Measurements from ENCODE around the gene CACNA1I. TPM values are rescaled to one million over a fixed set of nuclear protein-coding genes. Genes with fewer than 3 reads are reported as not detected.

CACNA1I gene
- total RNA-seq, 3 donors from 2014 or later = 0.19 to 0.41 (median 0.20) TPM

DNA sequence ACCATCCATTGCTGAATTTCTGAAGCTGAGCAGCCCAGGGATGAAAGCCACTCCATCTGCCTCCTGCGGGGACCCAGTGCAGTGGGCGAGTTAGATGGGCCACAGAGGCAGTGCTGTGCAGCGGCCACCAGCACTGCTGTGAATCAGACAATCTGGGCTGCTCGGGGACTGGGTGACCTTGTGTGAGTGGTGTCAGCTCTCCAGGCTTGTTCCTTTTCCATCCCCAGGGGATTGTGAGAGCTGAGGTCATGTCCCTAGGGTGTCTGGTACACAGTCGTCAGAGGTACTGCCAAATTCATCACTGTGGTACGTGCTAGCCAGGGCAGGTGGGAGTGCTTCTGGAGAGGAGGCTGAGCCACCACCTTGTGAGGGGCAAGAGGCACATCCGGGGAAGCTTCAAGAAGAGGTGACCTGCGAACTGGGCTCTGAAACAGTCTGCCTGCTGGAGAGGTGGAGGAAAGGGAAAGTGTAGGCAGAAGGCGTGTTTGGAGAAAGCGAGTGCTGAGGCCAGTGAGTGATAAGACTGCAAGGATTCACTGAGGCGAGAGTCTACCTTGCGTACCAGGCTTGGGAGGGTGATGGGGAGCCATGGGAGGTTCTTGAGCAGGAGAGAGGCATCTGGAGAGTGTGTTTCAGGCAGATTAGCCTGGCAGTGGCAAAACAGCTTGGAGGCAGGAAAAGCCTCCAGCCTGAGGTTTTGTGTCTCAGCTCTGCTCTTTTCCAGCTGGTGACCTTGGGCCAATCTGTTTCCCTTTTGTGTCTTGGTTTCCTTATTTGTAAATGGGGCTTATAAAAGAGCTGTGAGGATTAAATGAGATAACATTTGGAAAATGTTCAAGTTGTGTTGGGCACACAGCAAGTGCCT, 22.7 kb downstream of the CACNA1I start:
- H3K9me3 ChIP-seq = no peaks in the 10 kb centered on the region
- H3K4me1 ChIP-seq (ENCODE audit: low read depth) = peaks cover under 1% of the 10 kb centered on the region
- intact Hi-C loops (cut with DNase I, micrococcal nuclease) = no loop called here
- ATAC-seq (no peak), DNase-seq (no peak)
- H3K4me3 ChIP-seq = no peak overlapping the region
- no peaks in the 10 kb centered on the region for H3K36me3 ChIP-seq (ENCODE audit: low read depth)
- no peak for TF ChIP-seq CTCF (IDR thresholded peaks at IDR 0.05)

GRCh38 chr22:39593931-39594285, 23.4 kb downstream of the CACNA1I start:
- ATAC-seq = no peak
- Histone ChIP-seq H3K4me1 (ENCODE audit: low read depth) (peaks cover 5% of the 10 kb centered on the region), H3K9me3 (no peaks in the 10 kb centered on the region), H3K36me3 (ENCODE audit: low read depth) (no peaks in the 10 kb centered on the region), H3K4me3 (no peak overlapping the region)
- intact Hi-C loops (cut with DNase I, micrococcal nuclease) = no loop called here
- no peak for DNase-seq
- TF ChIP-seq CTCF (IDR thresholded peaks at IDR 0.05) = no peak

DNA sequence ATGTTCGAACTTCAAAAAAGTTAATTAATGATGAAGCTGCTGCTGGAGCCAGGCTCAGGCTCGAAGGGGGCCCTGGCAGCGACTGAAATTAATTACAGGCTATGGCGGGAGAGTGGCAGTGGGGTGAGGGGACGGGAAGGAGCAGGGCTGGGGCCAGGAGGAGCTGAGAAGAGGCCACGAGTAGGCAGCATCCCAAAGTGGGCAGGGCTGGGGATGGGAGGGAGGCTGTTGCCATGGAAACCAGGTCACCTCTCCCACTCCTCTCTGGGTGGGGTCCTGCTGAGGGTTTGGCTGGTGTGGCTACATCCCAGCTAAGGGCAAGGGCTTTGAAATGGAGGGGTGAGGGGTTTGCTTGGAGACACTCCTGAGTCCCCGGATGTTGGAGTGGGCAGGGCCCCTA, 23.9 kb downstream of the CACNA1I start:
- TF ChIP-seq CTCF (IDR thresholded peaks at IDR 0.05) = no peak
- peaks cover 5% of the 10 kb centered on the region for H3K4me1 ChIP-seq (ENCODE audit: low read depth)
- H3K4me3 ChIP-seq = no peak overlapping the region
- intact Hi-C loops (cut with DNase I, micrococcal nuclease) = no loop called here
- ATAC-seq (no peak), DNase-seq (no peak)
- H3K36me3 ChIP-seq (ENCODE audit: low read depth) = no peaks in the 10 kb centered on the region
- no peaks in the 10 kb centered on the region for H3K9me3 ChIP-seq

DNA sequence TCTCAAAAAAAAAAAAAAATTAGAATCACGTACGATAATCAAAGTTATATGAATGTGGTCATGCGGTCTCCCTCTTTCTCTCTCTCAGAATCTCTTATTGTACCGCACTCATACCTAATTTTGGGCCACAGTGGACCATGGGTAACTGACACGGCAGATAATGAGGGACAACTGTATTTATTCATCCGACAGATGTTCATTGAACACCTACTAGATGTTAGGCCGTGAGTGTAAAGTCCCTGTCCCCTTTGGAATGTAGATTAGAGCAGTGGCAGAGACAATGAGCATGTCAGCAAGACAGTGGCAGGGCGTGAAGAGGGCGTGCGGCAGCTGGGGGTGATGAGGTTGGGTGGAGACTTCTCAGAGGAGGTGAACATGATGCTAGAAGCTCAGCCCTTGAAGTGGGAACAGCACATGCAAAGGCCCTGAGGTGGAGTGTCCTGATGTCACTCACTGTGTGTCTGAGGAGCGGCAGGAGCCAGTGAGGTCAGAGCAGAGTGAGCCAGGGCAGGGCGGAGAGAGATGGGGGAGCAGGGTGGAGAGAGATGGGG, 25.1 kb downstream of the CACNA1I start:
- no peak for TF ChIP-seq CTCF (IDR thresholded peaks at IDR 0.05)

DNA sequence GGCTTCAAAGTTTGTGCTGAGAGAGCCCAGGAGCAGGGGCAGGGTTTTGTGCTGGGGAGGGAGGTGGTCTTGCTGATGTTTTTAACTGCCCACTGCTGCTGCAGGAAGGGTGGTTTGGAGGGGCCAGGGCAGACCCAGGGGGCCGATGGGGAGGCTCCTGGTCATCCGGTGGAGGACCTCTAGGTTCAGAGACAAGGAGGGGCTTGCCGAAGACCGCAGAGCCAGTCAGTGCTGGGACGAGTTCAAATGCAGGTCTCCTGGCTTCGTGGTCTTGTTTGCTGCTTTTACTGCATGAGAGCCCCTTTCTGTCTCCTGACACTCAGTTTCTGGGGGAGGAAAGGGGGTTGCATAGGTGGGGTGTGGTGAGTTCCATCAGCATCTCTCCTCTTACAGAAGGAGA, 26.0 kb downstream of the CACNA1I start:
- TF ChIP-seq CTCF (IDR thresholded peaks at IDR 0.05) = no peak
- ATAC-seq = no peak
- no peaks in the 10 kb centered on the region for H3K36me3 ChIP-seq (ENCODE audit: low read depth)
- DNase-seq = no peak
- H3K4me3 ChIP-seq = no peak overlapping the region
- intact Hi-C loops (cut with DNase I, micrococcal nuclease) = no loop called here
- H3K4me1 ChIP-seq (ENCODE audit: low read depth) = peaks cover 5% of the 10 kb centered on the region
- no peaks in the 10 kb centered on the region for H3K9me3 ChIP-seq

More for the DNA sequence above, 25.1 kb downstream of the CACNA1I start:
- H3K9me3 ChIP-seq = no peaks in the 10 kb centered on the region
- intact Hi-C loops (cut with DNase I, micrococcal nuclease) = no loop called here
- no peak for DNase-seq
- H3K4me3 ChIP-seq = no peak overlapping the region
- peaks cover 5% of the 10 kb centered on the region for H3K4me1 ChIP-seq (ENCODE audit: low read depth)
- H3K36me3 ChIP-seq (ENCODE audit: low read depth) = no peaks in the 10 kb centered on the region
- no peak for ATAC-seq

Data from mucosa of descending colon (tissue), 3 donors.